GM10266 (cell line): Measurements from ENCODE around the gene GP9.
"Not testable (repeated sequence)": the region's sequence is repeated elsewhere in the genome, so short reads cannot be mapped to it uniquely, and the experiment has no call there.

ENCODE experiments used
- DNase-seq: peaks from one replicate; pipeline ENCODE4 v3.0.0; 2012; ENCODE audit errors: extremely low spot score
- TF ChIP-seq, protein P1 (sequence below): IDR thresholded peaks from 2 replicates; pipeline ENCODE4 v1.5.1; 2012; ENCODE audit warnings: mild to moderate bottlenecking, low read depth; ENCODE audit not compliant: control insufficient read depth, insufficient read depth; ENCODE audit errors: missing control alignments

The GP9 gene

DNA sequence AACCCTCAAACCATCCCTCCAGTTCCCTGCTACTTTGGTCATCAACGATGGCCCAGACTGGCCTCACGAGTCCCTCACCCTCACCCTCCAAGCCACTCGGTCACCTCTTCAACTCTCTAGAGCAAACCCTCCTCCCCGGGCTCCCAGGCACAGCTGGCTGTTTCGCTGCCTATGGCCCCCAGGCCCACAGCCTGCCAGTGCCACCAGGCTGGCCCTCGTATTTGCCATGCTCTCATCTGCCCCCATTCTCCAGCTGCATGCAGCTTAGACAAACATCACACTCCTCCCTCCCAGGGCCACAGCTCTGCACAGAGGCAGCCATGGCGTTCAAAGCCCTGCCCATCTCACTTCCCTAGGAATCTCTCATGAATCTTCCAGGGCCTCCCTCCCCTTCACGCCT is 47.2 kb downstream of the GP9 start:
- no peak for DNase-seq
- TF ChIP-seq, protein P1, sequence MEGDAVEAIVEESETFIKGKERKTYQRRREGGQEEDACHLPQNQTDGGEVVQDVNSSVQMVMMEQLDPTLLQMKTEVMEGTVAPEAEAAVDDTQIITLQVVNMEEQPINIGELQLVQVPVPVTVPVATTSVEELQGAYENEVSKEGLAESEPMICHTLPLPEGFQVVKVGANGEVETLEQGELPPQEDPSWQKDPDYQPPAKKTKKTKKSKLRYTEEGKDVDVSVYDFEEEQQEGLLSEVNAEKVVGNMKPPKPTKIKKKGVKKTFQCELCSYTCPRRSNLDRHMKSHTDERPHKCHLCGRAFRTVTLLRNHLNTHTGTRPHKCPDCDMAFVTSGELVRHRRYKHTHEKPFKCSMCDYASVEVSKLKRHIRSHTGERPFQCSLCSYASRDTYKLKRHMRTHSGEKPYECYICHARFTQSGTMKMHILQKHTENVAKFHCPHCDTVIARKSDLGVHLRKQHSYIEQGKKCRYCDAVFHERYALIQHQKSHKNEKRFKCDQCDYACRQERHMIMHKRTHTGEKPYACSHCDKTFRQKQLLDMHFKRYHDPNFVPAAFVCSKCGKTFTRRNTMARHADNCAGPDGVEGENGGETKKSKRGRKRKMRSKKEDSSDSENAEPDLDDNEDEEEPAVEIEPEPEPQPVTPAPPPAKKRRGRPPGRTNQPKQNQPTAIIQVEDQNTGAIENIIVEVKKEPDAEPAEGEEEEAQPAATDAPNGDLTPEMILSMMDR: no peak

DNA sequence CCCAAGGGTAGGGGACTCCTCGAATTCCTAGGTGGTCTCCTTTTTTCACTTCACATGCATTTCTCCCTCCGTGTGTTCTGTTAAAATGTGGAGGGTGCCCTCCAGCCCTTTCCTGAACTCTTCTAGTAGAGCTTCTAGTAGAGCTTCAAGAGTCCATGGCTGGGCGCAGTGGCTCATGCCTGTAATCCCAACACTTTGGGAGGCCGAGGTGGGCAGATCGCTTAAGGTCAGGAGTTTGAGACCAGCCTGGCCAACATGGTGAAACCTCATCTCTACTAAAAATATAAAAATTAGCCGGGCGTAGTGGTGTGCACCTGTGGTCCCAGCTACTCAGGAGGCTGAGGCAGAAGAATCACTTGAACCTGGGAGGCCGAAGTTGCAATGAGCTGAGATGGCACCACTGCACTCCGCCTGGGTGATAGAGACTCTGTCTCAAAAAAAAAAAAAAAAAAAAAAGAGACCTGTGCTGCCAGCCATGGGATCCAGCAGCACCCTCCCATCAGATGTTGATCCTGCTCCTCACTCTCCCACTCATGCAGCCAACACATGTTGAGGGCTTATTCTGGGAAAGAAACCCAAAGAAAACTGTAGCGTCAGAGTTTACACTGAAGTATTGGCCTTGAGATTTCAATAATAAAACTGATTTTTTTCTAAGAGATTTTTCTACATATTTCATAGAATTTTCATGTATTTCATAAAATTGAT is 50.6 kb downstream of the GP9 start:
- DNase-seq: not testable (repeated sequence)
